Pancreas (tissue), 10 donors: ENCODE results near the gene GRID1. TPM values are rescaled to one million over a fixed set of nuclear protein-coding genes. Genes with fewer than 3 reads are reported as not detected.

ENCODE experiments used
- ATAC-seq, 4 donors: fragments of 200-7000 bp; cut with Tn5 transposase; one replicate each; pipeline versions ENCODE4 v1.8.0 to v1.9.1; 2020; ENCODE audit warnings: mild to moderate bottlenecking in 4 of 4, moderate library complexity in 4 of 4
- DNase-seq, 6 donors: peaks; one replicate each; pipeline ENCODE4 v3.0.0-alpha.2; 2020
- FAIRE-seq: peaks from 2 replicates; lab custom pipeline; 2012; peaks lifted over from hg19 to GRCh38; lab: Jason Lieb, UNC
- H3K27ac ChIP-seq, 4 donors: fragments of 200-600 bp; sonication (generic); 1 replicate in 3 of 4; 2 replicates in 1 of 4; pipeline versions ENCODE4 v1.5.0 to v1.8.0; 2020
- H3K27me3 ChIP-seq, 4 donors: fragments of 200-600 bp; one replicate each; pipeline ENCODE4 v1.8.0; 2021
- H3K36me3 ChIP-seq, 3 donors: fragments of 200-600 bp; sonication (generic) in 1 of 3; one replicate each; pipeline versions ENCODE4 v1.5.0 to v1.8.0; 2020 to 2021
- H3K4me1 ChIP-seq, 3 donors: fragments of 200-600 bp; one replicate each; pipeline ENCODE4 v1.8.0; 2021
- H3K4me3 ChIP-seq, 4 donors: fragments of 200-600 bp; sonication (generic) in 2 of 4; one replicate each; pipeline versions ENCODE4 v1.5.0 to v1.8.0; 2020 to 2021
- H3K9me3 ChIP-seq, 4 donors: fragments of 200-600 bp; one replicate each; pipeline ENCODE4 v1.8.0; 2021
- WGBS, 2 donors: extraction: QIAGEN DNeasy Blood & Tissue Kit; methylation state at CpG; one replicate each; pipeline ENCODE4 v1.1.7; 2013; 5-methylcytosine and 5-hydroxymethylcytosine counted together
- intact Hi-C, 3 donors: fragments of 100-400 bp; cut with DNase I; formaldehyde crosslinking; loops; one replicate each; pipeline versions ENCODE4 v1.11.1 to v1.14.2; 2022
- polyA plus RNA-seq, 2 donors: library from polyadenylated mRNA; stranded (reverse); fragments of 200-250 nt; gene quantifications; one replicate each; pipeline ENCODE4 v1.2.3, GENCODE V29; 2013
- total RNA-seq, 6 donors: library from RNA; stranded (reverse); fragmentation: NEBNext Ultra II Directional in 4 of 6; extraction: Animal tissue kit (Norgen Biotek cat#: 25700) in 4 of 6; gene quantifications; one replicate each; pipeline versions ENCODE4 v1.2.1 to v1.2.4, GENCODE V29; 2021 to 2023
- TF ChIP-seq, protein P1 (sequence below), 4 donors: fragments of 200-600 bp; sonication (generic) in 3 of 4; IDR thresholded peaks; one replicate each; pipeline versions ENCODE4 v1.5.0 to v1.8.0; 2021; ENCODE audit warnings: antibody characterized with exemption in 4 of 4
- donor health status: healthy with polysubstance abuse.
- donor health status: DM: no; HTN: no; CAD: no; lungs with moderate emphysema.
- donor health status: DM: no; HTN: no; CAD: no.
- donor health status: control.
- donor health status: control.
- donor health status: Bipolar disorder and iron deficiency.
- donor health status: DM: yes; HTN: yes; CAD: no.
- donor health status: DM: no; HTN: no; CAD: no.
- donor health status: DM: no; HTN: no; CAD: no.
- donor health status: DM: yes; HTN: yes; CAD: no.

The GRID1 gene
- total and polyA plus RNA-seq, 8 donors, result 0.05 to 1.5 (median 0.91) TPM

DNA sequence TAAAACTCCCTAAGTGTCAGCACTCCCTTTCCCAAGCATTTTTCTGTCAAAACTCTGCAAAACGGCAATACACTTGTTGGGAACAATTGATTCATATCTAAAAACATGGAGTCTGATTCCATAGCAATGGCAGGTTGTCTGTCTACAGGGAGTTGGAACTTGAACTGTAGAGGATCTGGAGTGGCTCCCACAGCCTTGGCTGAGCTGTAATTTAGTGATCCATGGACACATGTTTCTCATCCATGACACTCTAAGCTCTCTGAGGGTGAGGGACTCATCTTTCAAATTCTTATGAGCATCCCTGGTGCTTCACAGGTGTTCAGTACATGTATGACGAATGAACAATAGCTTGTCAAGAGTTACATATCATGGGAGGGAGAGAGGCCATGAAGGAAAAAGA lies 466.1 kb downstream of the GRID1 start:
- intact Hi-C loops, result no loop called here
- Histone ChIP-seq H3K36me3 (no peaks in the 10 kb centered on the region), H3K4me3 (no peak overlapping the region), H3K9me3 (no peaks in the 10 kb centered on the region), H3K4me1 (no peaks in the 10 kb centered on the region), H3K27me3 (no peaks in the 10 kb centered on the region), H3K27ac (no peak overlapping the region)
- DNase-seq (no peak), ATAC-seq (no peak), FAIRE-seq (no peak)
- TF ChIP-seq, protein P1, sequence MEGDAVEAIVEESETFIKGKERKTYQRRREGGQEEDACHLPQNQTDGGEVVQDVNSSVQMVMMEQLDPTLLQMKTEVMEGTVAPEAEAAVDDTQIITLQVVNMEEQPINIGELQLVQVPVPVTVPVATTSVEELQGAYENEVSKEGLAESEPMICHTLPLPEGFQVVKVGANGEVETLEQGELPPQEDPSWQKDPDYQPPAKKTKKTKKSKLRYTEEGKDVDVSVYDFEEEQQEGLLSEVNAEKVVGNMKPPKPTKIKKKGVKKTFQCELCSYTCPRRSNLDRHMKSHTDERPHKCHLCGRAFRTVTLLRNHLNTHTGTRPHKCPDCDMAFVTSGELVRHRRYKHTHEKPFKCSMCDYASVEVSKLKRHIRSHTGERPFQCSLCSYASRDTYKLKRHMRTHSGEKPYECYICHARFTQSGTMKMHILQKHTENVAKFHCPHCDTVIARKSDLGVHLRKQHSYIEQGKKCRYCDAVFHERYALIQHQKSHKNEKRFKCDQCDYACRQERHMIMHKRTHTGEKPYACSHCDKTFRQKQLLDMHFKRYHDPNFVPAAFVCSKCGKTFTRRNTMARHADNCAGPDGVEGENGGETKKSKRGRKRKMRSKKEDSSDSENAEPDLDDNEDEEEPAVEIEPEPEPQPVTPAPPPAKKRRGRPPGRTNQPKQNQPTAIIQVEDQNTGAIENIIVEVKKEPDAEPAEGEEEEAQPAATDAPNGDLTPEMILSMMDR (IDR thresholded peaks at IDR 0.05), result no peak
- 70 to 77% methylated on average over 2 of the region's 2 CpGs for WGBS, 2 donors

DNA sequence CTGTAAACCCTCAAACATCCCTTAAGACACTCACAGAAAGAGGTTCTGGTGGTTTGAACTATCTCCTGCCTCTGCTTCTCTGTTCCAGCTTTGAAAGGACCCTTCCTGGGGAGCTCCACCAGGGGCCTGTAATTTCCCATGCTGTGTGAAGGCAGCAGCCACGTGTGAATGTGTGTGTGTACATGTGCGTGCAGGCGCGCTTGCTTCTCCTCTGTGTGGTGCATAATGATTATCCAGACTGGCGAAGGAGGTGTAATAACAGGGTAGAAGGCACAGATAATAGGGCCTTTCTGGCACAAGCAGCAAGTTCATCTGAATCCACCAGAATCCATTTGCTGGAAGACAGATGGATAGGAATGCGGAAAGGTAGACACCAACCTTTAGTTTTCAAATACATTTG lies 466.5 kb downstream of the GRID1 start:
- Histone ChIP-seq H3K4me3 (no peak overlapping the region), H3K36me3 (no peaks in the 10 kb centered on the region), H3K4me1 (no peaks in the 10 kb centered on the region), H3K9me3 (no peaks in the 10 kb centered on the region), H3K27ac (no peak overlapping the region), H3K27me3 (no peaks in the 10 kb centered on the region)
- 79 to 84% methylated on average over 6 of the region's 6 CpGs for WGBS, 2 donors
- TF ChIP-seq, protein P1 (IDR thresholded peaks at IDR 0.05), result no peak
- DNase-seq, result no peak
- no peak for FAIRE-seq
- intact Hi-C loops, result no loop called here
- no peak for ATAC-seq

DNA sequence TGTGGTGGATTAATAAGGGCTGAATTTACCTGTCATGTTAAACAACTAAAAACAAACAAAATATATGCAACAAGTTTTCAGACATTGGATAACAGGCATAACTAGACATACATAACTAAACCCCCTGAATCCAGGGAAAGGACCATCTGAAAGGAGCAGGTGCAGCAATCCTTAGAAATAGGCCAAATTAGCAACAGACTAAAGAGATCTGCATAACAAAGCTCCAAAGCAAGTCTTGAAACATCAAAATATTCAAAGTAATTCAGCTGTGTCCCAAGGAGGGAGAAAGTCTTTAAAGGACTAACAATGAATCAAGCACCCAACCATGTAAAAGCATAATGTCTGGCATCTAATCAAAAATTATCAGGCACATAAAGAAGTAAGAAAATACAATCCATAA lies 475.1 kb downstream of the GRID1 start:
- TF ChIP-seq, protein P1 (IDR thresholded peaks at IDR 0.05), result no peak
- Histone ChIP-seq H3K4me3 (no peak overlapping the region), H3K4me1 (peaks cover 0 to 3% (median 0%) of the 10 kb centered on the region in 3 donors), H3K9me3 (no peaks in the 10 kb centered on the region), H3K36me3 (no peaks in the 10 kb centered on the region), H3K27ac (no peak overlapping the region), H3K27me3 (no peaks in the 10 kb centered on the region)
- FAIRE-seq (no peak), ATAC-seq (no peak), DNase-seq (no peak)
- intact Hi-C loops, result no loop called here

DNA sequence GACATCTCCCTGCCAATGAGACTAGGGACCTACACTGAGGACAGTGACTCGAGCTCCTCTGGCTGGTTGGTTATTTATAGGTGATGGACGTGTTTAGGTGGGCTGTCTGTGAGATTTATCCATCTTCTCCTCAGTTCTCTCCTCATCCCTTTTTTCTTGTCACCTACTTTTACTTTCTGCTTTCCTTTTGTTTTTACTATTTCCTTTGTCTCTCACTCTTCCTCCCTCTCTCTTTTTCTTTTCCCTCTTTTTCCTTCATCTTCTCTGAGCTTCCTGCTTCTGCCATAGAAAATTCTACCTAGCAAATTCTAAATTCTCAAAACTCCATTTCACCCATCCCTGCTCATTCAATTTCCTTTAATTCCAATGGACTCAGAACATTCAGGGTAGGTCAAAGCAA lies 478.0 kb downstream of the GRID1 start:
- TF ChIP-seq, protein P1 (IDR thresholded peaks at IDR 0.05), result no peak
- no peak for FAIRE-seq
- DNase-seq, result no peak
- Histone ChIP-seq H3K4me1 (peaks cover 0 to 3% (median 0%) of the 10 kb centered on the region in 3 donors), H3K9me3 (no peaks in the 10 kb centered on the region), H3K4me3 (no peak overlapping the region), H3K36me3 (no peaks in the 10 kb centered on the region), H3K27me3 (no peaks in the 10 kb centered on the region), H3K27ac (no peak overlapping the region)
- ATAC-seq, result no peak
- intact Hi-C loops, result no loop called here
- WGBS, 2 donors, result 76 to 94% methylated on average over 2 of the region's 2 CpGs

DNA sequence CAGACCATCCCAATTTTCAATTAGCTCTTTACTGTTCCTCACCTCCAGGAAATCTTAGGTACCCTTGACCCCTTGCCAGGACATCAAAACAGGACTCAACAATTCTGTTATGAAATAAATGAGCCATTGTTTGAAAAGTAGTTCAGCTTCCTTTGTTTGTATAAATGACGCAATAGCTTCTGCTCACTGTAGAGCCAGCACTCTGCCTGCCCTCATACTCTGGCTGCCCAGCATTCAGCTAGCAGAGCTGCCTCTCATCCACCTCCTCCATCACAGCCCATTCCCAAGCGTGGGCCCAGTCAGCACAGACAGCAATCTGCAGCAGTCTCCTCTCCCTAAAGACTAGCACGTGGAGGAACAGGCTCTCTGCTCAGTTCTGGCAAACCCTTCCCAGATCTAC lies 478.6 kb downstream of the GRID1 start:
- H3K27ac ChIP-seq, result no peak overlapping the region
- no peak overlapping the region for H3K4me3 ChIP-seq
- H3K4me1 ChIP-seq, result peaks cover 0 to 3% (median 0%) of the 10 kb centered on the region in 3 donors
- intact Hi-C loops, result no loop called here
- 25 to 32% methylated on average over 3 of the region's 3 CpGs for WGBS, 2 donors
- H3K9me3 ChIP-seq, result no peaks in the 10 kb centered on the region
- ATAC-seq (peak; percentile 63 to 80 (median 73)), DNase-seq (peak in 1 of 6 donors; percentile 18), FAIRE-seq (no peak)
- TF ChIP-seq, protein P1 (IDR thresholded peaks at IDR 0.05), result no peak
- no peaks in the 10 kb centered on the region for H3K27me3 ChIP-seq
- H3K36me3 ChIP-seq, result no peaks in the 10 kb centered on the region
